HCT116 (cell line): ENCODE data around the gene DUSP28.

Source experiments
- EGR1 ChIP-seq: IDR thresholded peaks from 2 replicates; pipeline ENCODE4 v1.6.1; 2012; ENCODE audit warnings: low read depth
- EZH2 ChIP-seq: fragments of 200-600 bp; sonication (generic); IDR thresholded peaks from 2 replicates; pipeline ENCODE4 v1.6.1; 2017; ENCODE audit warnings: antibody characterized with exemption, mixed run types
- EZH2phosphoT487 ChIP-seq: fragments of 200-600 bp; IDR thresholded peaks from 2 replicates; pipeline ENCODE4 v1.6.1; 2018; ENCODE audit warnings: antibody characterized with exemption, borderline replicate concordance
- POLR2A ChIP-seq: IDR thresholded peaks from 2 replicates; pipeline ENCODE4 v1.7.0; 2011; ENCODE audit warnings: borderline replicate concordance; ENCODE audit not compliant: insufficient read depth, insufficient read length; ENCODE audit errors: extremely low read depth
- RAD21 ChIP-seq: IDR thresholded peaks from 2 replicates; pipeline ENCODE4 v1.6.1; 2012; ENCODE audit warnings: low read depth, mild to moderate bottlenecking
- REST ChIP-seq: IDR thresholded peaks from 2 replicates; pipeline ENCODE4 v1.6.1; 2012; ENCODE audit warnings: low read depth
- SIN3A ChIP-seq: IDR thresholded peaks from 2 replicates; pipeline ENCODE4 v1.6.1; 2012; ENCODE audit warnings: low read depth
- SP1 ChIP-seq: IDR thresholded peaks from 2 replicates; pipeline ENCODE4 v1.6.1; 2012; ENCODE audit warnings: low read depth
- TF ChIP-seq, protein P1 (sequence below), 3 experiments: fragments of 200-600 bp in 1 of 3; sonication (generic) in 1 of 3; IDR thresholded peaks in 2 of 3; conservative IDR thresholded peaks in 1 of 3; 2 replicates each; pipeline ENCODE4 v1.5.1; 2012 to 2017; ENCODE audit warnings: low read depth in 2 of 3, low read length in 2 of 3, antibody characterized with exemption in 1 of 3, borderline replicate concordance in 1 of 3, control low read depth in 1 of 3, mild to moderate bottlenecking in 1 of 3, mixed read lengths in 1 of 3, mixed run types in 1 of 3, moderate library complexity in 1 of 3; ENCODE audit not compliant: insufficient read depth in 1 of 3
- TF ChIP-seq, protein P2 (sequence below): IDR thresholded peaks from 2 replicates; pipeline ENCODE4 v1.6.1; 2011; ENCODE audit warnings: mild to moderate bottlenecking, low read length, moderate library complexity; ENCODE audit not compliant: insufficient replicate concordance; ENCODE audit errors: extremely low read depth
- TF ChIP-seq, protein P3 (sequence below): IDR thresholded peaks from 2 replicates; pipeline ENCODE4 v1.6.1; 2012

DNA sequence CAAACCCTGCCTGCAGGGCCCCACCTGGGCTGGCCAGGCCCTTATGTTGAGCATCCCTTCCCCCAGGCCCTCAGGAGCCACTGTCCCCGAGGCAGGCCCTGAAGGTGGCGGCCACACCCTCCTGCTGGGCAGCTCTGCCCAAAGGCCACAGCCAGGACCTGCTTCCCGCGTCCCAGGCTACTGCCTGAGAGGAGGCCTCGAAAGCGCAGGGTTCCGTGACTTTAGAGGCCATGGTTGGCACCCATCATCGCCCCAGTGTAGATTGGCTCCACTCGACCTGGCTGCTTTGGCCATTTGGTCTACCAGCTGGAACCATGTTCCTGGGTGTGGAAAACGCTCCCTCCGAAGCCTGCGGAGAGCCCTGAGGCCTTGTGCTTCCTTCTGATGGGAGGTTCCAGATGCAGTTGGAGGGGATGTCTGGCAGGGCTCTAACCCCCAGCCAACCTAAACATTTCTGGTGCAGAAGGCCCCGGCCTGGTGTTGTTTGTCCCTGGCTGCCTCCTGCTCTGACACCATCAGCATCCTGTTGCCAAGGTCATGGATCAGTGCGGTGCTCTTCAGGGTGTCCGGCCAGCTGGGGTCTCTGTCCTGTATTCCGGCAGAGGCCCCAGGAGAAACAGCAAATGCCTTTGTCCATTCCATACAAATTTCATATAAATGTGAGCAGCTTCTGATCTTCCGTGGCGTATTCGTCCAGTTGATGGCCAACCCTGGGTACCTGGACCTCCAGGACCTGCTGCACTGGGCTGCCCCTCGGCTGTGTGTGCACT is 41.1 kb downstream of the DUSP28 start:
- TF ChIP-seq, protein P1, sequence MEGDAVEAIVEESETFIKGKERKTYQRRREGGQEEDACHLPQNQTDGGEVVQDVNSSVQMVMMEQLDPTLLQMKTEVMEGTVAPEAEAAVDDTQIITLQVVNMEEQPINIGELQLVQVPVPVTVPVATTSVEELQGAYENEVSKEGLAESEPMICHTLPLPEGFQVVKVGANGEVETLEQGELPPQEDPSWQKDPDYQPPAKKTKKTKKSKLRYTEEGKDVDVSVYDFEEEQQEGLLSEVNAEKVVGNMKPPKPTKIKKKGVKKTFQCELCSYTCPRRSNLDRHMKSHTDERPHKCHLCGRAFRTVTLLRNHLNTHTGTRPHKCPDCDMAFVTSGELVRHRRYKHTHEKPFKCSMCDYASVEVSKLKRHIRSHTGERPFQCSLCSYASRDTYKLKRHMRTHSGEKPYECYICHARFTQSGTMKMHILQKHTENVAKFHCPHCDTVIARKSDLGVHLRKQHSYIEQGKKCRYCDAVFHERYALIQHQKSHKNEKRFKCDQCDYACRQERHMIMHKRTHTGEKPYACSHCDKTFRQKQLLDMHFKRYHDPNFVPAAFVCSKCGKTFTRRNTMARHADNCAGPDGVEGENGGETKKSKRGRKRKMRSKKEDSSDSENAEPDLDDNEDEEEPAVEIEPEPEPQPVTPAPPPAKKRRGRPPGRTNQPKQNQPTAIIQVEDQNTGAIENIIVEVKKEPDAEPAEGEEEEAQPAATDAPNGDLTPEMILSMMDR (IDR thresholded peaks at IDR 0.05 in 2 of 3, conservative IDR thresholded peaks at IDR 0.05 in 1 of 3; ENCODE audit: borderline replicate concordance in 1 of 3, insufficient read depth in 1 of 3, low read depth in 2 of 3, low read length in 2 of 3) = no peak
- TF ChIP-seq EGR1 = no peak
- TF ChIP-seq SIN3A = no peak
- TF ChIP-seq POLR2A = no peak
- TF ChIP-seq, protein P2, sequence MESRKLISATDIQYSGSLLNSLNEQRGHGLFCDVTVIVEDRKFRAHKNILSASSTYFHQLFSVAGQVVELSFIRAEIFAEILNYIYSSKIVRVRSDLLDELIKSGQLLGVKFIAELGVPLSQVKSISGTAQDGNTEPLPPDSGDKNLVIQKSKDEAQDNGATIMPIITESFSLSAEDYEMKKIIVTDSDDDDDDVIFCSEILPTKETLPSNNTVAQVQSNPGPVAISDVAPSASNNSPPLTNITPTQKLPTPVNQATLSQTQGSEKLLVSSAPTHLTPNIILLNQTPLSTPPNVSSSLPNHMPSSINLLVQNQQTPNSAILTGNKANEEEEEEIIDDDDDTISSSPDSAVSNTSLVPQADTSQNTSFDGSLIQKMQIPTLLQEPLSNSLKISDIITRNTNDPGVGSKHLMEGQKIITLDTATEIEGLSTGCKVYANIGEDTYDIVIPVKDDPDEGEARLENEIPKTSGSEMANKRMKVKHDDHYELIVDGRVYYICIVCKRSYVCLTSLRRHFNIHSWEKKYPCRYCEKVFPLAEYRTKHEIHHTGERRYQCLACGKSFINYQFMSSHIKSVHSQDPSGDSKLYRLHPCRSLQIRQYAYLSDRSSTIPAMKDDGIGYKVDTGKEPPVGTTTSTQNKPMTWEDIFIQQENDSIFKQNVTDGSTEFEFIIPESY = no peak
- TF ChIP-seq, protein P3, sequence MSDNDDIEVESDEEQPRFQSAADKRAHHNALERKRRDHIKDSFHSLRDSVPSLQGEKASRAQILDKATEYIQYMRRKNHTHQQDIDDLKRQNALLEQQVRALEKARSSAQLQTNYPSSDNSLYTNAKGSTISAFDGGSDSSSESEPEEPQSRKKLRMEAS = no peak
- TF ChIP-seq EZH2phosphoT487 = no peak
- no peak for TF ChIP-seq REST
- no peak for TF ChIP-seq RAD21
- TF ChIP-seq SP1 = no peak
- TF ChIP-seq EZH2 = no peak
